Muscle of arm (tissue), 12 donors: ENCODE measurements around the gene YAE1. TPM values are rescaled to one million over a fixed set of nuclear protein-coding genes. Genes with fewer than 3 reads are reported as not detected.

Source experiments
- DNase-seq: peaks from one replicate; pipeline ENCODE4 v3.0.0-alpha.2; 2013
- polyA plus RNA-seq, 12 donors: library from polyadenylated mRNA; unstranded; fragments of 120-200 nt; gene quantifications; one replicate each; pipeline ENCODE4 v1.2.1, GENCODE V29; 2013; ENCODE audit not compliant: insufficient read length in 12 of 12

YAE1 gene
- polyA plus RNA-seq, 12 donors = 18.6 to 36.6 (median 25.8) TPM; not detected in 1

- no peak for DNase-seq
These were observed 18.9 kb upstream of the YAE1 start for GRCh38 chr7:39547336-39547735.

GRCh38 chr7:39550411-39550810 lies 15.8 kb upstream of the YAE1 start:
- no peak for DNase-seq

- no peak for DNase-seq
These were observed 12.8 kb upstream of the YAE1 start for GRCh38 chr7:39553436-39553835.

- DNase-seq = no peak
These were observed 11.5 kb upstream of the YAE1 start for GRCh38 chr7:39554583-39555165.

- DNase-seq = no peak
These were observed 9.0 kb upstream of the YAE1 start for GRCh38 chr7:39557222-39557621.

- no peak for DNase-seq
These were observed 8.3 kb upstream of the YAE1 start for GRCh38 chr7:39557911-39558310.

GRCh38 chr7:39560408-39560807 lies 5.8 kb upstream of the YAE1 start:
- DNase-seq = no peak

- DNase-seq = no peak
These were observed 5.2 kb upstream of the YAE1 start for GRCh38 chr7:39560997-39561396.

- DNase-seq = no peak
These were observed 666 bp upstream of the YAE1 start for GRCh38 chr7:39565538-39565937.

GRCh38 chr7:39567294-39567693 lies 1.1 kb downstream of the YAE1 start:
- no peak for DNase-seq

- no peak for DNase-seq
These were observed 8.6 kb downstream of the YAE1 start for GRCh38 chr7:39574673-39575349.

- DNase-seq = no peak
These were observed 11.1 kb downstream of the YAE1 start for GRCh38 chr7:39577229-39577874.

- DNase-seq = peak; percentile 93
These were observed 14.1 kb downstream of the YAE1 start for GRCh38 chr7:39580149-39580874.

- DNase-seq = no peak
These were observed 16.3 kb downstream of the YAE1 start for GRCh38 chr7:39582536-39582935.

GRCh38 chr7:39583539-39583938 lies 17.3 kb downstream of the YAE1 start:
- DNase-seq = no peak

GRCh38 chr7:39587393-39587792 lies 21.2 kb downstream of the YAE1 start:
- DNase-seq = no peak

- DNase-seq = no peak
These were observed 22.2 kb downstream of the YAE1 start for GRCh38 chr7:39588416-39588815.

- DNase-seq = peak; percentile 35
These were observed 23.3 kb downstream of the YAE1 start for GRCh38 chr7:39589323-39590111.

GRCh38 chr7:39592586-39592985 lies 26.4 kb downstream of the YAE1 start:
- DNase-seq = no peak

GRCh38 chr7:39594988-39595620 lies 28.9 kb downstream of the YAE1 start:
- DNase-seq = peak; percentile 55

- DNase-seq = no peak
These were observed 36.1 kb downstream of the YAE1 start for GRCh38 chr7:39602351-39602750.
